Activated T-cell treated with anti-CD3 and anti-CD28 coated beads for 24 hours (primary cell): Measurements from ENCODE around the gene INCA1.
A peak's percentile ranks its signal among the peaks of the same experiment; 100 is the strongest.

Experiments used
- DNase-seq: peaks from one replicate; pipeline ENCODE4 v3.0.0-alpha.2; 2020; ENCODE audit warnings: low read depth

The INCA1 gene

DNA sequence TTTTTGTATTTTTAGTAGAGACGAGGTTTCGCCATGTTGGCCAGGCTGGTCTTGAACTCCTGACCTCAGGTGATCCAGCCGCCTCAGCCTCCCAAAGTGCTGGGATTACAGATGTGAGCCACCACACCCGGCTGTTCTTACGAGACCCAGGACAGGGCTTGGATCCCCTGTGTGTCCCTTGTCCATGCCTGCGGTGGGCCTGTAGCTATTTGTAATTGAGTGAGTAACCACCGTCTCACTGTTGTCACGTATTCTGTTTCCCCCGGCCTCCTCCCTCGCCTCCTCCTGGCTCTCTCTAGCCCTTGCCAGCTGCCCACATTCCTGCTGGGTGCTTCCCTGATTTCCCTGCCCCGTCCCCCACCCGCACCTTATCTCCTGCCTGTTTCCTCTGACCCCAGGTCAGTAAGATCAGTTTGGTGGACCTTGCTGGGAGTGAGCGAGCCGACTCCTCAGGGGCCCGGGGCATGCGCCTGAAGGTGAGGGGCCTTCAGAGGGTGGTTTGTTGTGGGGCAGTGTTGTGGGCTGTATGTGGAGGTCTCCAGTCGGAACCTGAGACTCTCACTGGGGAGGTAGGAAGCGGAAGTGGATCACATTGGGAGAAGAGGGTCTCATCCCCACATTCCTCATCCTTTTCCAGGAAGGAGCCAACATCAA, 6.0 kb upstream of the INCA1 start:
- no peak for DNase-seq

GRCh38 chr17:5002121-5002788, 4.9 kb upstream of the INCA1 start:
- no peak for DNase-seq

DNA sequence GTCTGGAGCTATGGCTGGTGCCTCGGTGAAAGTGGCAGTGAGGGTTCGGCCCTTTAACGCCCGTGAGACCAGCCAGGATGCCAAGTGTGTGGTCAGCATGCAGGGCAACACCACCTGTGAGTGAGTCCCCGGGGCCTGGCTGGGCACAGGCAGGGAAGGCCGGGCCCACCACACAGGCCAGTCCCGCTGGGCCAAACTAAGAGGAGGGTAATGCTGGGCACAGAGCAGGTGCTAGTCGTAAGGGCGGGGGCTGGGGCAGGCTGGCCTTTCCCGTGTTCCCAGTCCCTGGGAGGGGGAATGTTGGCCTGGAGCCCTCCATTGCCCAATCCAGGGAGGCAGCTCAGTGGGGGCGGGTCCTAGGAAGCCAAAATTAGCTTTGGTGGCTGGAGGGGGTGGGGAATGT, 2.9 kb upstream of the INCA1 start:
- no peak for DNase-seq

DNA sequence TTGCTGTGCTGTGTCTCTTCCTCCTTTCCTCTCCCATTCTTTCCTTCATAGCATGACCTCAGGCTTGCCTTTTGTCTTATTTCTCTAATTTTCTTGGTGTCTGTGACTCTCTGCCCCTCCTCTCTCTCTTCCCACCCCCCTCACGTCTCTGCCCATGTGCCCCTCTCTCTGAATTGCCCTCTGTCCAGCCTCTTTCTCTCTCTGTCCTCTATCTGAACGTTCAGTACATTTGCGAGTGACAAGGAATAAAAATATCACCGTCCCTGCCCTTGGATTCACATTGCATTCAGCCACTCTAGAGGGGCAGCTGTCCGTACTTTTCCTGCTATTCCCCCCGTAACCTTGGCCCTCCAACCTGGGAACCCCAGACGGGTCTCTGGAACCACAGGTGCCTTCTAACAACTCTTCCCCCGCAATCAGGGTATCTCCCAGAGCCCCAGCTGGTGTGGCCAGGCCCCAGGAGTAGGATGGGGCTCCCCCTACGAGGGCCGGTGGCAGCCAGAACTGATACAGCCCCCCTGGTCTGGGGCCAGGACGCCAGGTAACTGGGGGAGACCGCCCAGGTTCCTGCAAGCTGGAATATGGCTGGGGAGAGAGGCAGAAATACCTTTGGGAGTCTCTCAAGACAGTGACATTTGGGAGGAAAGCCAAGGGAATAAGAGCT, 2.2 kb upstream of the INCA1 start:
- DNase-seq: no peak

- DNase-seq: no peak
Observed at GRCh38 chr17:4998732-4999429, 1.6 kb upstream of the INCA1 start.

GRCh38 chr17:4998027-4998731, 857 bp upstream of the INCA1 start:
- DNase-seq: no peak

DNA sequence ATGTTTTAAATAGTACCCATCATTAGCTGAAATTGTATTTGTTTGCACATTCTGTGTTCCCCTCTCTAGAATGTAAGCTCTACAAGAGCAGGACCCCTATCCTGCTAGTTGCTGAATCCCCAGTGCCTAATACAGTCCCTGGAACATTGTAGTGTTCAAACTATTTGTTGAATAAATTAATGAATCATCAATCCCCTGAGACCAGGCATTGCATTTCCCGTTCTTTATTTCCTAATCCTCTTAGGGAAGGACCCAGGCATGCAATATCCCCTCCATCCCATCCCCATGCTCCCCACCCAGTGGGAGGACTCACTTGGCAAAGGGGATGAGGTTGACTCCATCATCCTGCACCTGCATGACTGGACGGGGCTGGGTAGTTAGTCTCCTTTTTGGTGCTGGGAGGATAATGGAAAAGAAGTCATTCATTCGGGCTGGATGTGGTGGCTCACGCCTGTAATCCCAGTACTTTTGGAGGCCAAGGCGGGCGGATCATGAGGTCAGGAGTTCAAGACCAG, 3.2 kb downstream of the INCA1 start:
- DNase-seq: no peak

DNA sequence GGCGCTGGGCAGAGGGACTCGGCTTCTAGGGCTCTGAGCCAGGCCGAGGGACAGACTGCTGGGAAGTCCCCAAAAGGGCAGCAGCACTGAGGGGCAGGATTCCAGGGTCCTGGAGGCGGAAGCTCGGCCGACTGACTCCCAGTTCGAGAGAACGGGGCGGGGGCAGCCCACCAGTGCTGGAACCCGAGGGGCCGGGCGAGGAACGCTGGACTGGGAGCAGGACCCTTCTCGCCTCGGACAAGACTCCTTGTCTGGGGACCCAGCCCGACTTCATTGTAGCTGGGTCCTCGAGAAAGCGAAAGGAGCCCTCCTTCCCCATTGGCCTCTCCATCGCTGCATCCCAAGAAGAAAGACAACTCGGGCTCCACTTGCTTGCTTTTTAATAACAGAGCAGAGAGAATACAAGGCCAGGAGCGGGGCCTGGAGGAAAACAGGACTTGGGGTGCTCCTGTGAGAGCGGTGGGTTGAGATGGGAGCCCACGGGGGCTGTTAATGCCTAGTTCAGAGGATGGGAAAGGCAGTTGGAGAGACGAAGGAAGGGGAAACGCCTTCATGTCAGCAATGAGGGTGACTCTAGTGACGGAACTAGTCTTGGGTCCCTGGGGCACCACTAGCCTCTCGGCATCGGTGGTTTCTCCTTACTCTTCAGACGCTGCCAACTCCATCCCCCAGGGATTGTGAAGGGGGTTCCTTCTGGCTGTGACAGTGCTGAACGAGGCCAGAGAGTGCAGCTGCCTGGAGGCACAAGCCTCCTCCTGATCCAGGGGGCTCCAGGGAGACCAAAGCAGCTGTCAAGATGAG, 9.4 kb downstream of the INCA1 start:
- no peak for DNase-seq

DNA sequence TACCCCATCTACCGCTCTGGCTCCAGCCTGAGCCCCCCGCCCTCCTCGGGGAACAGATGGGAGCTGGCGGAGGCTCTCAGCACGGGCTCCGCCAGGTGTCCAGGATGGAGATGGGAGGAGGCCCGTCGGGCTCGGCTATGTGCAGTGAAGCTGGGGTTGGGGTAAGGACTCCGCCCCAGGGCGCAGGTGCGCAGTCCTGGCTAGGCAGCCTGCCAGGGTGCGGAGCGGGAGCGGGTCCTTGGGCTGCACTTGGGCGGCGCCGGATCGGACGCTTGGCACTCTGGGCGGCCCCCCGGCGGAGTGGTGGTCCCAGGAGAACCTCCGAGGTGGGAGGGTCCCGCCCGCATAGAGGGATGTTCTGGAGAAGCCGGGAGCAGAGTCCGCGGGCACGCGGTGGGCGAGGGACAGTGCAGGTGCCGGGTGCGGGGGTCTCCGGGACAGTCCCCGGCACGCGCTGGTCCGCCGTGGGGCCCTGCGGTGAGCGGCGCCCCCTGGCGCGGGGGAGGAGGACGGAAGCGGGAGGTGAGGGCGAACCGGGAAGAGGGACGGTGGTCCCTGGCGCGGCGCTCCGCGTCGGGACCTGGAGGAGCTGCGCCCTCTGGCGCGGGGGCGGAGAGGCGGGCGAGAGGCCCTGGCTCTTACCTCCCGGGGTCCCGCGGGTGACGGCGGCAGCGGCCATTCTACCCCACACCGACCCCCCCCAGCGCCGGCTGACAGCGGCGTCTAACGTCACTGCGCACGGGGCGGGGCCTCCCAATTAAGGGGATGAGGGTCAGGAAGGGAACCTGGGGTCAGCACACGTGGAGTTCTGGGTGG, 10.2 kb downstream of the INCA1 start, which contains the start of gene CAMTA2:
Gene CAMTA2 (minus strand): TSS at position 725 of the 816 bp plus-strand sequence. CDS start 1,453 bp downstream, outside the sequence.
- peak; percentile 84 for DNase-seq

GRCh38 chr17:4986403-4986802, 10.9 kb downstream of the INCA1 start:
- no peak for DNase-seq

- DNase-seq: no peak
Observed at GRCh38 chr17:4982305-4982704, 15.0 kb downstream of the INCA1 start.

DNA sequence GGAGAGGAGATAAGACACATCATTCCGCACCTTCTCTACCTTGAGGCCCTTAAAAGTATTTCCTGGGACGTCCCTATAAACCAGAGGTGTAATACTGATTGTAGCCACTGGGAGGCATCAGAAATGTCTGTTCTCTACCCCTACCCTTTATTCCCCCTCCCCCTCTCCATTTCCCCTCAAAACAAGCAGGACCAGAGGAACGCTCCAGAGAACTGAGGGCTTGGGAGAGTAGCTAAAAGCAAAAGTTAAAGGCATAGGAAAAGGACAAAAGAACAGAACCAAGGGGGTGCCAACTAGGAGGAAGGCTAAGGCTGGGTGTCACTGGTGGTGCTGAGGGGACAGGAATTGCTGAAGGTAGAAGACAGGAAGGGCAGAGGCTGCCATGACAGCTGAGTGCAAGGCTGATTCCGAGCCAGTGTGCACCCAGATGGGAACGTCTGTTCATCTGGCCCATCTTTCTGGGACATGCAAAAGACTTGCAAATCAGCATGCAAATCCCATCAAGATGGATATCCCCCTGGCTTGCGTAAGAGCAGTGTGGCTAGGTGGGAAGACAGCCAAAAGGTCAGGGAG, 16.6 kb downstream of the INCA1 start:
- peak; percentile 39 for DNase-seq

DNA sequence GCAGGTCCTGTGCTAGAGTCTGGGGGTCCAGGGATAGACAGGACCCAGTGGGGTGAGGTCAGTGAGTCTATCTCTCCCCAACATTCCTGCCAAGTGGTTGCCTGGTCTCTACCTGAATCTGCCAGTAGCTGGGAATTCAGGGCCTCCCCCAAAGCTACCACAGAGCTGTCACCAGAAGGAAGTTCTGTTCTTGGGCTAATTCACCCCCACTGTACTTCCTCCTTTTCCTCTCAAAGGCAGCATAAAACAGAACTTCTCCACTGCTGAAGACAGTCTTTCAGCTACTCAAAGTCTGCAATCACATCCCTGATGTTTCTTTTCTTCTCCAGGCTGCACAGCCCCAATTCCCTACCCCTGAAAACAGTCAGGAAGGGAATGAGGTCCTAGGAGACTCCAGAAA, 18.6 kb downstream of the INCA1 start:
- DNase-seq: no peak

- no peak for DNase-seq
Observed at GRCh38 chr17:4974115-4974670, 23.1 kb downstream of the INCA1 start.

DNA sequence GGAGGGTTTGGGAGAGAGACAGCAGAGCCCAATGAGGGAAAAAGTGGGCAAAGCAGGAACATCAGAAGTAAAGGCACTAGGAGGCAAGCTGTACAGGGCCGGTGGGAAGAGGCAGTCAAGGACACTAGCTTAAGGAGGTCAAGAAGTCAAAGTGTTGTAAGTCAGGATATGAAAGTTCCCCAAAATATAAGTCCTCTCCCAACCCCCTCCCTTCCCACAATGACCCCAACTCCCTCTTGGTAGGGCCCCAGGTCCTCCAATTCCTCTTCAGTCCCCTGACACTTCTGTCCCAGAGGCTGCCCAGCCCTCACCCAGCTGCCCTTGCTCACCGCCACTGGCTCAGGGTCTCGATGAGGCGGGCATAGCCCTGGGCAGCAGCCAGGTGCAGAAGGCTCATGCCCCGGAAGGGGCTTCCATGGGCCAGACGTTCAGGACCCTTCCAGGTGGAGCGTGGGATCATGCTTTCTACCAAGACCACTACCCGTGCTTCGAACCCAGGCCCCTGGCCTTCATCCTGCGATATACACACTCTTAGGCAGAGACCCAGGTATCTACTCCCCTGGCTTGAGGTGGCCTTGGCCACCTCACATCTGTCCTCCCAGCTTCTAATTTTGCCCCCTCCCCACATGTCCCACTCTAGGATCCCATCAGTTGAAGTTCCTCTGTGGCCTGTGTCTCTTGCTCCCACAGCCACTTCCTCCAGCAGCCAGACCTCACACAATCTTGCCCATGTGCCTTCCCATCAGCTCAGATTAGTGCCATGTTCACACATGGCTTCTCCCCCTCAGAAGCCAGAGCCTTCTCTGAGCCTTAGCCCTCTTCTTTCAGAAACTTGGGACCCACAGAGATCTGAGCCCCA, 23.8 kb downstream of the INCA1 start:
- DNase-seq: no peak

- no peak for DNase-seq
Observed at GRCh38 chr17:4972752-4973151, 24.6 kb downstream of the INCA1 start.

DNA sequence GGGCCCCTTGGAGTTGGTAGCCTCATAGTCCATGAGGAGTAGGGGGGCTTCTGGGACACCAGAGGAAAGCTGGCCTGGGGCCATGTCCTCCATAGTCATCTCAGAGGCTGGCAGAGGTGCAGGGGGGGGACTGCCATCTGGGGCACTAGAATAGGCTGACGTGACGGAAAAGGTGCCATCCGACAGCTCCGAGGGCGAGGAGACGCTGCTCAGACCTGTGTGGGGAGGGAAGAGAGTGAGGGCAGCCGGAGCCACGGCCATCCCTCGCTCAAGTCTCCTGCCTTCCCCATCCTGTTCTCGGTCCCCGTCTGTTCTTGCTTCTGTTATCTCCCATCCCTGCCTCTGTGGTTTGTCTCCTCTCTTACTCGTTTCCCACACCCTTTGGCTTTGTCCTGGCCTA, 25.0 kb downstream of the INCA1 start:
- DNase-seq: no peak

GRCh38 chr17:4971826-4972225, 25.5 kb downstream of the INCA1 start:
- no peak for DNase-seq
